GM12801 (cell line): ENCODE measurements around the gene CARS1.

ENCODE experiments used
- TF ChIP-seq, protein P1 (sequence below): IDR thresholded peaks from one replicate; pipeline ENCODE4 v1.5.1; 2011; ENCODE audit warnings: control low read depth; ENCODE audit not compliant: insufficient read length; ENCODE audit errors: extremely low read depth

The CARS1 gene

DNA sequence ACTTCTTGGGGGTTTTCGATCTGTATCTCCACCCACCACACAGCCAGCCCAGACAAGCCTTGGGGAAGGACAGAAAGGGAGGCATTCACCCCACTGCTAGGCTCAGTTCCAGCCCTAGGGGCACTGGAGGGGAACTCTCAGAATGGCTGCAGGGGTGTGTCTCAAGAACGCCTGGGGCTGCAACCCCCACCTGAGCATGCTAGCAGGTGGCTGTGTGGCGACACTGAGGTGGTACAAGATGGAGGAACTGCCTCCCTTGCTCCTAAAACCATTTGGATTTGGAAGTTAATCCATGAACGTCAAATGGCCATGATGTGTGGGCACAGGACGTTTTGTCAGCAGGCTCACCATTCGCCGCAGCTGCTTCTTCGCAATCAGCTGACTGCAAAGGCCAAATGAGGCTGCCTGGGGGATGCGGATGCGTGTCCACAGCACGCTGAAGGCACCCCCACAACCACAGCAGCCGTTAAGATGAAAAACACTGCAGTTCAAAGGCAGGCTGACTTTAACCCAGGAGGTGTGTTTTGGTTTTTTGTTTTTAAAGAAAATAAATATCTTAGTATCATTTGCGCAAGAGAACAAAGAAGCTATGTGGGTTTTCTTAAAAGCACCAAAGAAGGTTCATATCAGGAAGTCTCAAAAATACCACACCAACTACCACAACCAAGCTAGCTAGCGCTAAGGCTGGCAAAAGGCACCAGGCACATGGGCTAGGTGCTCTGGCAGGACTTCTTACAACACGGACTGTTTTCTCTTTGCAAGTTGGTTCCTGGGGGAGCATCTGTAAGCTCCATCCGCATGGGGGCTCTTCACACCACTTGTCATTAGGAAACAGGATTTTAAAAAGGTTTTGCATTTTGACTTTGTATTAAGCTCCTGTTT lies 42.9 kb downstream of the CARS1 start:
- TF ChIP-seq, protein P1, sequence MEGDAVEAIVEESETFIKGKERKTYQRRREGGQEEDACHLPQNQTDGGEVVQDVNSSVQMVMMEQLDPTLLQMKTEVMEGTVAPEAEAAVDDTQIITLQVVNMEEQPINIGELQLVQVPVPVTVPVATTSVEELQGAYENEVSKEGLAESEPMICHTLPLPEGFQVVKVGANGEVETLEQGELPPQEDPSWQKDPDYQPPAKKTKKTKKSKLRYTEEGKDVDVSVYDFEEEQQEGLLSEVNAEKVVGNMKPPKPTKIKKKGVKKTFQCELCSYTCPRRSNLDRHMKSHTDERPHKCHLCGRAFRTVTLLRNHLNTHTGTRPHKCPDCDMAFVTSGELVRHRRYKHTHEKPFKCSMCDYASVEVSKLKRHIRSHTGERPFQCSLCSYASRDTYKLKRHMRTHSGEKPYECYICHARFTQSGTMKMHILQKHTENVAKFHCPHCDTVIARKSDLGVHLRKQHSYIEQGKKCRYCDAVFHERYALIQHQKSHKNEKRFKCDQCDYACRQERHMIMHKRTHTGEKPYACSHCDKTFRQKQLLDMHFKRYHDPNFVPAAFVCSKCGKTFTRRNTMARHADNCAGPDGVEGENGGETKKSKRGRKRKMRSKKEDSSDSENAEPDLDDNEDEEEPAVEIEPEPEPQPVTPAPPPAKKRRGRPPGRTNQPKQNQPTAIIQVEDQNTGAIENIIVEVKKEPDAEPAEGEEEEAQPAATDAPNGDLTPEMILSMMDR = no peak

DNA sequence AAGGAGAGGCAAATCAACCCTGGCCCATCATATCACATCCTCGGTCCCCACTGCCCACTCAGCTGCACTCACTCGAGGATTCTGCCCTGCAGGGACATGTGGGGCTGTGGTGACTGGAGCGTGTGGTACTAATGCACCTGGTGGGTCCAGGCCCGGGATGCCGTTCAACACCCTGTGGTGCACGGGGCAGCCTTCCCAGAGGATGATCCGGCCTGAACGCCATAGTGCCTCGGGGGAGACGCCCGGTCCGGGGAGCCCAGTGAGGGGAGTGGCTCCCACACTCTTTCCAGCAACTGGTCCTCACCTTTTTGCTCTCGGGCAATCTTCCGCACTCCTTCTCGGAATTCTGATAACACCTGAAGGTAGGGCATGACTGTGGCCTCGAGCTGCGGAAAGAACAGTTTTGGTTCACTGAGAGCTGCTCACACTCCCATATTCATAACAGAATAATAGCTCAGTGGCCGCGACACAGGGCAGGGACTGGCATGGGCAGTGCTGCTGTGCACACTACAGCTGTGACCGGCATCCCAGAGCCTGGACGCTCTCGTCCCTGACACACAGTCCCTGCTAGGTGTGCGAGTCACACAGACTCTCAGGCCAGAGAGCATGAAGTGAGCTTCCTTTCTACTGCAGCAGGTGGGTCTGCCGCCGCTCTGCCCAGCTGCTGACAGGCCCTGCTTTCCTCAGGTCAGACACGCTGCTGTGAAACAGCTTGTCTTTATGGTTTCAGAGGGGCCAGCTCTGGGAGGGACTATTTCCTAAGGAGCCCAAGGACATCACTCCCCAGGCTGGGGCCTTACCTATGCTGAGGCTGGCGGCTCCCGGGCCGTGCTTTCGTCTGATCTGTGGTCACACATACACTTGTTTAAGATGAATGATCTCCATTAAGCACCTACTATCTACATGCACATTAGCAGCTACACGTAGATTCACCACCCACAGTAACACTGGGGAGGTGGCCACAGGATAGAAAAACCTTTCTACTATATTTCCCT lies 45.0 kb downstream of the CARS1 start:
- TF ChIP-seq, protein P1 = no peak

DNA sequence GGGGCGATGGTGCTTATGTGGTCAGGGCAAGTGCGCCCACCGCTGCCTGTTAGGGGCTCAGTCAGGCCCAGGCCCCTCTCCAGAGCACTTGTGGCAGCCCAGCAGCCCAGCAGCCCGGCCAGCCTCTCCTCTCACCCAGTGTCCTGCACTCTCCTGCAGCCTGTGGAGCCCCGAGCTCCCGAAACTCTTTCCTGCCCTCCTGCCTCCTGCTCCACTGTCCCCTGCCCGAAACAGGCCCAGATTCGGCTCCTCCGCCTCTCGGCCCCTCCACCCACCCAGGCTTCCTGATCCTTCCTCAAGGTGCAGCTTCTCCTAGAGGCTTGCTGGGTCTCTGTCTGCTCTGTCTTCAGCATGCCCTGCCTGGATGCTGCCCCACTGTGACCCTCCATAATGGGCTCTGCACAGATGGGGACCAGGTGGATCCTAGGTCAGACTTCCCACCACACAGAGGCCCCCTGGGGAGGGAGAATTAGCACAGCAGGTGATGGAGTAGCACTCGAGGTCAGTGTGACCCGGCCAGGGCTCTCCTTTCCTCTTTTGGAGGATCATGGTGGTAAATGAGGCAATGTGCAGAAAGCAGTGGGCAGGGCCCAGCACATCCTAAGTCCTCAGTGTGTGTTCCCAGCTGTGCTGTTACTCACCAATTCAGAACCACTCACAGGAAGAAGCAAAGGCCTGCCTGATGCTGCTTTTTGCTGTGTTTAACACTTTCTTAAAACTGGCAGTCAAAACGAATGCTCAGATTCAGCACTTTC lies 46.5 kb downstream of the CARS1 start:
- TF ChIP-seq, protein P1 = no peak

DNA sequence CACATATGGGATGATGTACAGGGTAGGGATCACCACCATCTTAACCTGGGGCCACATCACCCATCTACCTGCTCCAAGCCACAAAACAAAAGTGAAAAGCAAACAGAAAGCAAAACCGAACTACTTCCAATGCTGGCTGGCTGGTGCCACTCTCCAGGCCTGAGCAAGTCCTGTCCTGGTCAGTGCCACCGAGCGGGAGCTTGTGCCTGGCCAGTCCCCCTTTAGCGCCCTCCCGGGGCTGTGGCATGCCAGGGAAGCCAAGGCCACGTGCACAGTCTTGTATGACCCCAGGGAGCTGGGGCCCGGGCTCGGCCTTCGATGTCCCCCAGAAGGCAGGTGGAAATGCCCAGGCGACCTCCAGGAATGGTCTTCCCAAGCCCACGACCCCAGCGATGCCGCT lies 47.2 kb downstream of the CARS1 start:
- TF ChIP-seq, protein P1 = no peak

DNA sequence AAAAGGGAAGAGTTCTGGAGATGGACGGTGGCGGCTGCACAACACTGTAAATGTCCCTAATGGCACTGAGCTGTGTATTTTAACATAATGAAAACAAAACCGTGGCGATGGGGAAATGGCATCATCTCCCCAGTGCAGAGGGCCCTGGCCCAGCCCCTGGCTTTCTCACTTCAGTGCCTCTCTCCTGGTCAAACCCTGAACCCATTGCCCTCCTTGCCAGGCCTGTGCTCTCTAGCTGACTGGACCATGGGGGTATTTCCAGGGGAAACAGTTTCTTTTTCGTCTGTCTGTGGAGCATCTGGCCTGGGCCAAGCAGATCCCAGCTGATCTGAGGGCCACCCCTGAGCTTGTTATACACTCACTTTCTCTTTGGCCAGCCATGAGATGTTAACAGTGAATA lies 47.7 kb downstream of the CARS1 start:
- TF ChIP-seq, protein P1 = no peak

DNA sequence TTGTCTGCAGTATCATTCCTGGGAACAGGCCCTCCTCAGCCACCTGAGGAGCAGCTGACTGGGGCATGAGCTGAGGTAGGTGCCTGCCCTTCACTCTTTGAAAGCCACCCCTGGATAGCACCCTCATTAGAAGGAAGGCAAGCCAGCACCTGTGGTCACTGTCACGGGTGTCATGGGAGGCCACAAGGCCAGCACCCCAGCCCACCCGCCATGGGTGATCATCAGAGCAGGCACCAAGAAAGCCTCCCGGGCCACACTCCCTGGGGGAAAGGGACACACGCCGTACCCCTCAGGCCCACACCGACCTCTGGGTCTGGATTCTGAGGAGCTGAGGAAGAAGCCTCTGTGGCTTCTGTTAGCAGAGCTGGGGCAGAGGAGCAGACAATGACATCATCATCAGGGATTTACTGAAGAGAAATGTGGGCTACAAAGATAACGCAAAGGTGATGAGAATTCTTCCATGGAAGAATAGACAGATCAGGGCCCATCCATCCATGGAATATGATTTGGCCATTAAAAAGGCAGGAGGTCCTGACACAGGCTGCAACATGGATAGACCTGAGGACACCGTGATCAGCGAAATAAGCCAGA lies 48.4 kb downstream of the CARS1 start:
- TF ChIP-seq, protein P1 = no peak
